GM10266 (cell line): Measurements from ENCODE around the gene CARD9.

Experiments used
- DNase-seq: peaks from one replicate; pipeline ENCODE4 v3.0.0; 2012; ENCODE audit errors: extremely low spot score
- CTCF ChIP-seq: IDR thresholded peaks from 2 replicates; pipeline ENCODE4 v1.5.1; 2012; ENCODE audit warnings: mild to moderate bottlenecking, low read depth; ENCODE audit not compliant: control insufficient read depth, insufficient read depth; ENCODE audit errors: missing control alignments

CARD9 gene

DNA sequence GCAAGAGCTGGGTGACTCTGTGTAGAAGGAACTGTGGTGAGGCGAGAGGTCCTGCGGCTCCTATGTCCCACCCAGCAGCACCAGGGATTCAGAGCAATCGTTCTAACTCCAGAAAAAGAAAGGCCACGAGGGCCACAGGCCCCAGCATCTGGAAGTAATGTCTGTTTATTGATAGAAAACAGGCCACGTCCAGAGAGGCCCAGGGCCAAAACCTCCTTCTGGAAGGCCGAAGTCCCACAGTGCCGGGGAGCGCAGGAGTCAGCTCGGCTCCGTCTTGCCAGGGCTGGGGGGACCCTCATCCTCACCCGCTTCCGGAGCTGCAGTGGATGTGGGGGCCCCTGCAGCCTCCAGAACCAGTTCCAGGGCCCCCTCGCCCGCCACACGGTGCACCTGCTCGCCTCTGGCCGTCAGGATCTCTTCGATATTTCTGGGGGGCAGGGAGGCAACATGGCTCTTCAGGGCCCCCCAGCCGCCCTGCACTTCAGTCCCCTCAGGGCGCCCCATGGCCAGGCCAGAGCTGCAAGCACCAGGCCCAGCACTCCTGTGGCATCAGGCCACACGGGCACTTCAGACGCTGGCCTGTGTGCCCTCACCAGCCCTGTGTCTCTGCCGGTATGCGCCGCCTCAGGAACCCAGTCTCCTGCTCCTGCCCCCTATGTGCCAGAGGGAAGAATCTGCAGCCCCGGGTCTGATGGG lies 11.6 kb downstream of the CARD9 start:
- DNase-seq, result no peak
- no peak for TF ChIP-seq CTCF

DNA sequence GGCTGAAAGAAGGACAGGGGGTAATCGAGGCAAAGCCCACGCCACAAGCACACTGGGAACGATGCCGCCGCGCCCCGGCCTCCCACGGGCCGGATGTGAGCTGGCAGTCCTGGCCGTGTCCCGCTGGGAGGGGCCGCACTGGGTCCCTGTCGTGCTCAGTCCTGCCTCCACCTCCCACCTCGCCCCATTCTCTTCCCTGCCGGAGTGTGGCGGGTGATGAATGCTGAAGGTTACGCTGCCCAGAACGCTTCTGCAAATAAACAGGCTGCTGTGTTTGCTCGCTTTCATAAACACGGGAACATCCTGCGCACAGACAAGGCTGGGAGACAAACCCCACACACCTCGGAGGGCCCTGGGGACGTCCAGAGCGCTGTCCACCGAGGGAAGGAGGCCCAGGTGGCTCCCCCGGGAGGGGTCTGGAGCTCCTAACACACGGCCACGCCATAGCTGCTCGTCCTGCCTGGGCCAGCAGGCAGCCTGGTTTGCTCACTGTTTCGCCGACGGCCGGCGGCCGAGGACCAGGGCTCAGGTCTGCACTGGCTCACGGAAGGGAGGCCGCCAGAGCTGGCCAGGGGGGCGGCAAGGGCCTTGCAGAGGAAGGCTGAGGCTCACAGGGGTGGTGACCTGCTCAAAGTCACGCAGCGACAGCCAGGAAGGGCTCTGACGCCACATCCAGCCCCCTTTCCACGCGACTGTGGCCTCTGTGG lies 12.3 kb downstream of the CARD9 start:
- no peak for DNase-seq

GRCh38 chr9:136359774-136360718 lies 13.4 kb downstream of the CARD9 start:
- DNase-seq, result no peak
- TF ChIP-seq CTCF, result no peak

More for the DNA sequence above, 12.3 kb downstream of the CARD9 start:
- no peak for TF ChIP-seq CTCF

- no peak for TF ChIP-seq CTCF
- no peak for DNase-seq
These were observed 14.6 kb downstream of the CARD9 start for GRCh38 chr9:136358888-136359287.

DNA sequence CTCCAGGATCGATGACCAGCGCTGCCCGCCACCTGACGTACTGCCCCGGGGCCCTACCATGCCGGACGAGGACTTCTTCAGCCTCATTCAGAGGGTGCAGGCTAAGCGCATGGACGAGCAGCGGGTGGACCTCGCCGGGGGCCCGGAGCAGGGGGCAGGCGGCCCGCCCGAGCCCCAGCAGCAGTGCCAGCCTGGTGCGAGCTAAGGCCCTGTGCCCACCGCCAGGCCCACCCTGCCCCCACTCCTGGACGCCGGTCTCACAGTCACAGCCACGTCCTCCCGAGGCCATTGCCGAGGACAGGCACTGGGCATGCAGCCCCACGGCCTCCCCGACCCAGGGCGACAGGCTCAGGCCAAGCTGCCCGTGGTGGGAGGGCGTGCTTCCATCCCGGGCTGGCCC lies 15.5 kb downstream of the CARD9 start:
- DNase-seq, result no peak
- no peak for TF ChIP-seq CTCF

DNA sequence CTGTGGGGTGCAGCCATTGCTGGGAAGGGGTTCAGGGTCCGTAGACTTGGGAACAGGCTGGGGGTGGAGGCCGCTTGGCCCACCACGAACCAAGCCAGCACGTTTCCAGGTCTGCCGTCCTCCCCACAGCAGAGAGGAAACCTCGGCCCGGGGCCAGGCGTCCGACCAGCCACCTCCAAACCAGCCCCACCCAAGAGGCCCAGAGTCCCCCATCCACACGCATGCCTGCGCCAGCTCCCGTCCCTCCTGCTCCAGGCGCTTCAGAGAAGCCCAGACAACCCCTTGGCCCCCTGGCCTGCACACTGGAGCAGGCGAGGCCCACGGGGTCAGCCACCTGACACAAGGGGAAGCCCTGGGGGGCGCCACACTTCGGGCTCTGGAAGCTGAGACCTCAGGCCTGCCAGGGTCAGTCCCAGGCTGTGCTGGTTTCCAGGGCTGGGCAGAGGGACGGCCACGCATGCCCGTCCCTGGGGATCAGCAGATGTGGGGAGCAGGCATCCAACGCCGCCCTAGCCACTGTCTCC lies 16.2 kb downstream of the CARD9 start:
- no peak for TF ChIP-seq CTCF
- no peak for DNase-seq
